HG02571 (cell line): ENCODE measurements around the gene MGAT4C.

Experiments used
- ATAC-seq: cut with Tn5 transposase; IDR thresholded peaks from one replicate; pipeline ENCODE4 v1.9.1; 2021; ENCODE audit warnings: mild to moderate bottlenecking, moderate library complexity; ENCODE audit not compliant: unreplicated experiment

Gene MGAT4C

GRCh38 chr12:86230516-86231146, 25.6 kb downstream of the MGAT4C start:
- ATAC-seq = no peak

GRCh38 chr12:86229772-86230171, 26.4 kb downstream of the MGAT4C start:
- ATAC-seq = no peak

GRCh38 chr12:86228656-86229055, 27.5 kb downstream of the MGAT4C start:
- no peak for ATAC-seq

GRCh38 chr12:86226481-86226880, 29.7 kb downstream of the MGAT4C start:
- no peak for ATAC-seq

- no peak for ATAC-seq
These were observed 39.6 kb downstream of the MGAT4C start for GRCh38 chr12:86216591-86216990.

- no peak for ATAC-seq
These were observed 43.2 kb downstream of the MGAT4C start for GRCh38 chr12:86213012-86213411.

GRCh38 chr12:86198696-86199444, 57.3 kb downstream of the MGAT4C start:
- ATAC-seq = no peak

- no peak for ATAC-seq
These were observed 59.7 kb downstream of the MGAT4C start for GRCh38 chr12:86196465-86196864.

GRCh38 chr12:86194721-86195120, 61.5 kb downstream of the MGAT4C start:
- ATAC-seq = no peak

GRCh38 chr12:86193931-86194330, 62.3 kb downstream of the MGAT4C start:
- no peak for ATAC-seq

- no peak for ATAC-seq
These were observed 68.0 kb downstream of the MGAT4C start for GRCh38 chr12:86188226-86188625.

- ATAC-seq = no peak
These were observed 69.7 kb downstream of the MGAT4C start for GRCh38 chr12:86186449-86186848.

- ATAC-seq = no peak
These were observed 76.3 kb downstream of the MGAT4C start for GRCh38 chr12:86179855-86180254.

GRCh38 chr12:86174188-86174587, 82.0 kb downstream of the MGAT4C start:
- no peak for ATAC-seq

- ATAC-seq = no peak
These were observed 83.2 kb downstream of the MGAT4C start for GRCh38 chr12:86172913-86173443.

GRCh38 chr12:86170051-86170450, 86.1 kb downstream of the MGAT4C start:
- no peak for ATAC-seq

GRCh38 chr12:86158956-86159355, 97.2 kb downstream of the MGAT4C start:
- ATAC-seq = no peak

- no peak for ATAC-seq
These were observed 101.6 kb downstream of the MGAT4C start for GRCh38 chr12:86154620-86155019.

GRCh38 chr12:86148612-86149011, 107.6 kb downstream of the MGAT4C start:
- ATAC-seq = no peak

- no peak for ATAC-seq
These were observed 108.1 kb downstream of the MGAT4C start for GRCh38 chr12:86148071-86148470.

- ATAC-seq = no peak
These were observed 111.0 kb downstream of the MGAT4C start for GRCh38 chr12:86145156-86145555.

GRCh38 chr12:86143162-86143561, 113.0 kb downstream of the MGAT4C start:
- no peak for ATAC-seq
